Renal pelvis (tissue), 4 donors: ENCODE measurements around the gene FBXO27. TPM values are rescaled to one million over a fixed set of nuclear protein-coding genes. Genes with fewer than 3 reads are reported as not detected.
"Not testable (repeated sequence)": the region's sequence is repeated elsewhere in the genome, so short reads cannot be mapped to it uniquely, and the experiment has no call there.

ENCODE experiments used
- DNase-seq: peaks from one replicate; pipeline ENCODE4 v3.0.0-alpha.2; 2013
- polyA plus RNA-seq, 3 donors: library from polyadenylated mRNA; unstranded; fragments of 120-200 nt; gene quantifications; one replicate each; pipeline ENCODE4 v1.2.1, GENCODE V29; 2013; ENCODE audit not compliant: insufficient read length in 3 of 3

Gene FBXO27
- polyA plus RNA-seq, 3 donors, result 7.8 to 10.0 (median 8.7) TPM

- DNase-seq, result no peak
Observed at GRCh38 chr19:39046037-39046821, 13.9 kb upstream of the FBXO27 start.

- no peak for DNase-seq
Observed at GRCh38 chr19:39045506-39045905, 13.2 kb upstream of the FBXO27 start.

- DNase-seq, result peak; percentile 77
Observed at GRCh38 chr19:39038098-39038497, 5.7 kb upstream of the FBXO27 start.

- no peak for DNase-seq
Observed at GRCh38 chr19:39037194-39037593, 4.8 kb upstream of the FBXO27 start.

- no peak for DNase-seq
Observed at GRCh38 chr19:39036581-39036980, 4.2 kb upstream of the FBXO27 start.

- peak; percentile 86 for DNase-seq
Observed at GRCh38 chr19:39031368-39032062, 834 bp downstream of the FBXO27 start.

- no peak for DNase-seq
Observed at GRCh38 chr19:39030854-39031367, 1.4 kb downstream of the FBXO27 start.

- DNase-seq, result no peak
Observed at GRCh38 chr19:39024875-39025641, 7.3 kb downstream of the FBXO27 start.

- no peak for DNase-seq
Observed at GRCh38 chr19:39021063-39021462, 11.3 kb downstream of the FBXO27 start.

GRCh38 chr19:39017646-39018045 lies 14.7 kb downstream of the FBXO27 start:
- DNase-seq, result no peak

GRCh38 chr19:39017026-39017425 lies 15.3 kb downstream of the FBXO27 start:
- no peak for DNase-seq

- DNase-seq, result no peak
Observed at GRCh38 chr19:39014037-39014436, 18.3 kb downstream of the FBXO27 start.

GRCh38 chr19:39009001-39009400 lies 23.3 kb downstream of the FBXO27 start:
- no peak for DNase-seq

GRCh38 chr19:39008137-39008536 lies 24.2 kb downstream of the FBXO27 start:
- DNase-seq, result no peak

- DNase-seq, result no peak
Observed at GRCh38 chr19:39007096-39007495, 25.3 kb downstream of the FBXO27 start.

GRCh38 chr19:39004403-39004802 lies 27.9 kb downstream of the FBXO27 start:
- no peak for DNase-seq

GRCh38 chr19:39003796-39004195 lies 28.6 kb downstream of the FBXO27 start:
- DNase-seq, result no peak

GRCh38 chr19:39003188-39003587 lies 29.2 kb downstream of the FBXO27 start:
- no peak for DNase-seq

GRCh38 chr19:39001041-39001440 lies 31.3 kb downstream of the FBXO27 start:
- no peak for DNase-seq

GRCh38 chr19:38997576-38997975 lies 34.8 kb downstream of the FBXO27 start:
- not testable (repeated sequence) for DNase-seq

GRCh38 chr19:38993271-38993670 lies 39.1 kb downstream of the FBXO27 start:
- no peak for DNase-seq

- no peak for DNase-seq
Observed at GRCh38 chr19:38990949-38991697, 41.2 kb downstream of the FBXO27 start.
